Hepatocyte (in vitro differentiated cells): Measurements from ENCODE around the gene ACACB.

Experiments used
- CTCF ChIP-seq: fragments of 200-600 bp; sonication (generic); IDR thresholded peaks from 2 replicates; pipeline ENCODE4 v1.5.1; 2016; ENCODE audit warnings: antibody characterized with exemption, mild to moderate bottlenecking; ENCODE audit not compliant: poor library complexity
- EZH2 ChIP-seq: fragments of 200-600 bp; sonication (generic); IDR thresholded peaks from 2 replicates; pipeline ENCODE4 v1.6.1; 2016; ENCODE audit warnings: antibody characterized with exemption, mild to moderate bottlenecking, borderline replicate concordance

- TF ChIP-seq CTCF (no peak), EZH2 (no peak)
Observed at GRCh38 chr12:109236257-109236656, 119.9 kb downstream of the ACACB start.
